GM19372 (cell line): ENCODE measurements around the gene PFKP.

Experiments
- ATAC-seq: cut with Tn5 transposase; IDR thresholded peaks from one replicate; pipeline ENCODE4 v1.9.1; 2021; ENCODE audit warnings: mild to moderate bottlenecking, low read depth, moderate library complexity; ENCODE audit not compliant: unreplicated experiment

Gene PFKP

GRCh38 chr10:3067118-3067858 lies at the start of gene PFKP:
TSS of gene PFKP (plus strand) at chr10:3067548. CDS start at chr10:3067596, 48 bp downstream.
- peak; percentile 43 for ATAC-seq

- ATAC-seq = no peak
These were observed 49.1 kb upstream of the PFKP start for GRCh38 chr10:3018247-3018646.

- no peak for ATAC-seq
These were observed 47.0 kb upstream of the PFKP start for GRCh38 chr10:3020311-3020710.

GRCh38 chr10:3020881-3021280 lies 46.5 kb upstream of the PFKP start:
- ATAC-seq = no peak

- no peak for ATAC-seq
These were observed 45.3 kb upstream of the PFKP start for GRCh38 chr10:3022027-3022426.

- ATAC-seq = no peak
These were observed 43.5 kb upstream of the PFKP start for GRCh38 chr10:3023892-3024291.

GRCh38 chr10:3025026-3025683 lies 42.2 kb upstream of the PFKP start:
- ATAC-seq = no peak

GRCh38 chr10:3027866-3028265 lies 39.5 kb upstream of the PFKP start:
- no peak for ATAC-seq

- ATAC-seq = no peak
These were observed 38.9 kb upstream of the PFKP start for GRCh38 chr10:3028441-3028840.

- no peak for ATAC-seq
These were observed 36.6 kb upstream of the PFKP start for GRCh38 chr10:3030765-3031164.

- no peak for ATAC-seq
These were observed 35.9 kb upstream of the PFKP start for GRCh38 chr10:3031490-3031889.

- no peak for ATAC-seq
These were observed 33.4 kb upstream of the PFKP start for GRCh38 chr10:3033925-3034324.

GRCh38 chr10:3034616-3035015 lies 32.7 kb upstream of the PFKP start:
- no peak for ATAC-seq

- ATAC-seq = peak; percentile 96
These were observed 31.0 kb upstream of the PFKP start for GRCh38 chr10:3036155-3037021.

- no peak for ATAC-seq
These were observed 30.2 kb upstream of the PFKP start for GRCh38 chr10:3037182-3037581.

- ATAC-seq = no peak
These were observed 27.3 kb upstream of the PFKP start for GRCh38 chr10:3040069-3040468.

- no peak for ATAC-seq
These were observed 24.8 kb upstream of the PFKP start for GRCh38 chr10:3042589-3042988.

GRCh38 chr10:3043512-3044368 lies 23.6 kb upstream of the PFKP start:
- peak; percentile 75 for ATAC-seq

GRCh38 chr10:3045471-3046209 lies 21.7 kb upstream of the PFKP start:
- no peak for ATAC-seq
